NT2/D1 (cell line): Measurements from ENCODE around the gene ASB4.
"Not testable (repeated sequence)": the region's sequence is repeated elsewhere in the genome, so short reads cannot be mapped to it uniquely, and the experiment has no call there.

Experiments used
- DNase-seq: peaks from one replicate; pipeline ENCODE4 v3.0.0-alpha.2; 2011; ENCODE audit warnings: low read depth, low spot score
- H3K27me3 ChIP-seq: 2 replicates; pipeline ENCODE4 v1.6.0; 2011; ENCODE audit warnings: mild to moderate bottlenecking; ENCODE audit not compliant: insufficient read length, insufficient read depth
- H3K36me3 ChIP-seq: 2 replicates; pipeline ENCODE4 v1.6.1; 2011; ENCODE audit warnings: mild to moderate bottlenecking, low read length, mixed read lengths; ENCODE audit not compliant: insufficient read depth, insufficient read length
- H3K4me1 ChIP-seq: 2 replicates; pipeline ENCODE4 v1.5.1; 2011; ENCODE audit not compliant: insufficient read depth, insufficient read length
- H3K4me3 ChIP-seq: 2 replicates; pipeline ENCODE4 v1.5.1; 2011; ENCODE audit warnings: low read depth; ENCODE audit not compliant: insufficient read length
- H3K9ac ChIP-seq: 2 replicates; pipeline ENCODE4 v1.6.0; 2011; ENCODE audit warnings: low read depth; ENCODE audit not compliant: insufficient read length
- H3K9me3 ChIP-seq: 2 replicates; pipeline ENCODE4 v1.5.1; 2011; ENCODE audit warnings: mild to moderate bottlenecking, low read length; ENCODE audit not compliant: insufficient read depth
- SUZ12 ChIP-seq: IDR thresholded peaks from 2 replicates; pipeline ENCODE4 v1.6.1; 2011; ENCODE audit not compliant: insufficient read length, insufficient read depth; ENCODE audit errors: extremely low read depth
- YY1 ChIP-seq: IDR thresholded peaks from 2 replicates; pipeline ENCODE4 v1.6.1; 2011; ENCODE audit not compliant: insufficient read length, insufficient read depth
- ZNF274 ChIP-seq: IDR thresholded peaks from 2 replicates; pipeline ENCODE4 v1.6.1; 2011; ENCODE audit warnings: mild to moderate bottlenecking, low read depth, low read length

The ASB4 gene

GRCh38 chr7:95454438-95455045 is 31.2 kb upstream of the ASB4 start:
- no peak for TF ChIP-seq SUZ12
- TF ChIP-seq YY1: no peak
- no peak for TF ChIP-seq ZNF274
- H3K4me3 ChIP-seq: no peak overlapping the region
- H3K4me1 ChIP-seq: no peaks in the 10 kb centered on the region

DNA sequence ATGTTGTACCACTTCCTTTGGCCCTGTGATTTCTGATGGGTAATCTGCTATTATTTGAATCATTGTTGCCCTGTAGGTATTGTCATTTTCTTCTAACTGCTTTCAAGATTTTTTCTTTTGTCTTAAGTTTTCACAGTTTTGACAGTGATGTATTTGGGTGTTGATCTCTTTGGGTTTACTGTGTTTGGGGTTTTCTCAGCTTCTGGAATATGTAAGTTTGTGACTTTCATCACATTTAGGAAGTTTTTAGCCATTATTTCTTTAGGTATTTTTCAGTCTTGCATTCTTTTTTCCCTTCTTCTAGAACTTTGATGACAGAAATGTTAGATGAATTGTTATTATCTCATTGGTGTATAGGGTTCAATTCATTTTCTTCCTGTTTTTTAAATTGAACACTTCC is 27.8 kb upstream of the ASB4 start:
- no peaks in the 10 kb centered on the region for H3K27me3 ChIP-seq
- no peak overlapping the region for H3K4me3 ChIP-seq
- peaks cover 18% of the 10 kb centered on the region for H3K9me3 ChIP-seq
- TF ChIP-seq YY1 (no peak), SUZ12 (no peak), ZNF274 (no peak)
- H3K36me3 ChIP-seq: no peaks in the 10 kb centered on the region
- no peak for DNase-seq
- no peaks in the 10 kb centered on the region for H3K4me1 ChIP-seq
- no peak overlapping the region for H3K9ac ChIP-seq

More at GRCh38 chr7:95454438-95455045, 31.2 kb upstream of the ASB4 start:
- Histone ChIP-seq H3K9ac (no peak overlapping the region), H3K36me3 (no peaks in the 10 kb centered on the region), H3K27me3 (no peaks in the 10 kb centered on the region), H3K9me3 (peaks cover 10% of the 10 kb centered on the region)
- no peak for DNase-seq

GRCh38 chr7:95460653-95461052 is 25.1 kb upstream of the ASB4 start:
- H3K36me3 ChIP-seq, DNase-seq, H3K27me3 ChIP-seq, H3K9ac ChIP-seq, H3K4me3 ChIP-seq, H3K4me1 ChIP-seq: not testable (repeated sequence)
- H3K9me3 ChIP-seq: peaks cover 18% of the 10 kb centered on the region

- H3K36me3 ChIP-seq: no peaks in the 10 kb centered on the region
- DNase-seq: no peak
- H3K9me3 ChIP-seq: no peaks in the 10 kb centered on the region
- H3K4me3 ChIP-seq: no peak overlapping the region
- TF ChIP-seq SUZ12 (no peak), ZNF274 (no peak), YY1 (no peak)
- H3K4me1 ChIP-seq: no peaks in the 10 kb centered on the region
- no peaks in the 10 kb centered on the region for H3K27me3 ChIP-seq
- no peak overlapping the region for H3K9ac ChIP-seq
These were observed 17.7 kb upstream of the ASB4 start for GRCh38 chr7:95467912-95468607.

GRCh38 chr7:95469187-95469586 is 16.6 kb upstream of the ASB4 start:
- no peak for TF ChIP-seq ZNF274
- no peak for TF ChIP-seq YY1
- no peak for TF ChIP-seq SUZ12
- Histone ChIP-seq H3K4me1 (no peaks in the 10 kb centered on the region), H3K36me3 (no peaks in the 10 kb centered on the region), H3K4me3 (no peak overlapping the region), H3K9me3 (no peaks in the 10 kb centered on the region), H3K27me3 (no peaks in the 10 kb centered on the region), H3K9ac (no peak overlapping the region)
- DNase-seq: no peak

DNA sequence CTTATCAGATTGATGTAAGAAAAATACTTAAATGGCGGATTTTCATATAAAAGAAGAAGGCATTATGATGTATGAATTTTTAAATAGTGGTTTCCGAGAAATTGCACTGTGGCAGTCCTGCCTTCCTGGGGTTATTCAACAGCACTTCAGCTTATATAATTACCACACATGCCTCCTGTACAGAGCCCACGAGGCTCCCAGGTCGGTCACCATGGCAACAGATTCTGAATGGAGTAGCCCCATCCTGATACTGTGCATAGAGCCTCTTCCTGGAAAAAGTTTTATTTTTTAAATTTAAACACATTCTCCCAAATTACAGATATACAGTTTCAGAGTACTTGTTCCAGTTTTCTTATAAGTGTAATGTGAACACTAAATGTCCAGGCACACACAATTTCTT is 15.9 kb upstream of the ASB4 start:
- H3K9ac ChIP-seq: no peak overlapping the region
- no peaks in the 10 kb centered on the region for H3K4me1 ChIP-seq
- no peak for DNase-seq
- H3K36me3 ChIP-seq: no peaks in the 10 kb centered on the region
- no peak for TF ChIP-seq SUZ12
- no peak for TF ChIP-seq ZNF274
- no peak for TF ChIP-seq YY1
- no peak overlapping the region for H3K4me3 ChIP-seq
- H3K9me3 ChIP-seq: no peaks in the 10 kb centered on the region
- H3K27me3 ChIP-seq: no peaks in the 10 kb centered on the region

DNA sequence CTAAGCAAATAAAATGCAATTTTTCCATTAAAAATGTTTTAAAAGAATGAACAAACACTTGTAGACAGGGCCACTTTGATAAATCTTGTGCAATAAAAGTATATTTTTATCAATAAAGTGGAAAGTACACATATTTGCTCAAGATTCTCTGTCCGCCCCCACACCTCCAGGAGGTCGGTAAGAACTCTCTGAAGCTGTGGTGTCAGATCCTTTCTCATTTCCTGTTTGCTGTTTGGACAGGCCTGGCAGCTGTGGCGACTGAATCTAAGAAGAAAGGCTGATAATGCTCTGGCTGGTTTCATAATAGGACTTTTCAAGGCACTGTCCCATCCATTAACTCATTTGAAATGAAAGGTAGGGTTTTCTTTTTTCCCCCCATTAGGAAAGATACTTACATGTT is 15.3 kb upstream of the ASB4 start:
- no peak for DNase-seq
- Histone ChIP-seq H3K9me3 (no peaks in the 10 kb centered on the region), H3K4me1 (no peaks in the 10 kb centered on the region), H3K9ac (no peak overlapping the region), H3K4me3 (no peak overlapping the region), H3K36me3 (no peaks in the 10 kb centered on the region), H3K27me3 (no peaks in the 10 kb centered on the region)
- TF ChIP-seq ZNF274: no peak
- TF ChIP-seq SUZ12: no peak
- TF ChIP-seq YY1: no peak
